Mesothelial cell of epicardium (in vitro differentiated cells): ENCODE measurements around the gene TMEM140. TPM values are rescaled to one million over a fixed set of nuclear protein-coding genes. Genes with fewer than 3 reads are reported as not detected.
A peak's percentile ranks its signal among the peaks of the same experiment; 100 is the strongest.

Experiments
- DNase-seq, 2 experiments: peaks; one replicate each; pipeline ENCODE4 v3.0.0; 2021; ENCODE audit warnings: low spot score in 2 of 2; ENCODE audit not compliant: unreplicated experiment in 2 of 2
- H3K27ac Mint-ChIP-seq: 2 replicates; pipeline ENCODE4 v1.8.0; 2021; ENCODE audit warnings: mixed read lengths
- H3K27me3 Mint-ChIP-seq: 2 replicates; pipeline ENCODE4 v1.8.0; 2021; ENCODE audit warnings: low read depth, mixed read lengths
- H3K36me3 Mint-ChIP-seq: 2 replicates; pipeline ENCODE4 v1.8.0; 2021; ENCODE audit warnings: mixed read lengths
- H3K4me1 Mint-ChIP-seq: 2 replicates; pipeline ENCODE4 v1.8.0; 2021; ENCODE audit warnings: mixed read lengths
- H3K4me3 Mint-ChIP-seq: 2 replicates; pipeline ENCODE4 v1.8.0; 2021; ENCODE audit warnings: mild to moderate bottlenecking, moderate library complexity, mixed read lengths
- H3K9me3 Mint-ChIP-seq: 2 replicates; pipeline ENCODE4 v1.8.0; 2021; ENCODE audit warnings: mixed read lengths
- total RNA-seq: library from RNA; stranded (reverse); gene quantifications from 3 replicates; pipeline ENCODE4 v1.2.1, GENCODE V29; 2021
- TF ChIP-seq, protein P1 (sequence below): fragments of 200-600 bp; sonication (generic); IDR thresholded peaks from one replicate; pipeline ENCODE4 v1.5.0; 2021; ENCODE audit warnings: antibody characterized with exemption; ENCODE audit not compliant: unreplicated experiment

Gene TMEM140
- total RNA-seq, 1 donor from 2014 or later, result 0.40 TPM

DNA sequence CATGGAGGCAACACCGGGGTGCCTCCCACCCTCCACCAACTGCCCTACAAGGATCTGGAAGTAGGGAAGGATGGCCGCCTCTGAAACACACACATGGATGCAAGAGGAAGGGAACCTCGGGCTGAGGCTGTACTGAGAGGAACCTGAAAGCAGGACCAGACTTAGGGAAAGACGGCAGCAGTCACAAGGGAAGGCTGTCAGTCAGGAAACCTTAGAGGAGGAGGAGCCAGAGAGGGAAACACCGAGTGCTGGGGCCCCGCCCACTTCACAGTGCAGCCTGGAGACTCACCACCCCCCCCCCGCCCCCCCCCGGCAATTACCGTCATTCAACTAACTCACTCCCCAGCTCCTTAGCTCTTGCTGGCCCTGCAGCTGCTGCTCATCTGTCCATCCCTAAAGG, 20.1 kb downstream of the TMEM140 start:
- H3K9me3 Mint-ChIP-seq, result peaks cover under 1% of the 10 kb centered on the region
- TF ChIP-seq, protein P1, sequence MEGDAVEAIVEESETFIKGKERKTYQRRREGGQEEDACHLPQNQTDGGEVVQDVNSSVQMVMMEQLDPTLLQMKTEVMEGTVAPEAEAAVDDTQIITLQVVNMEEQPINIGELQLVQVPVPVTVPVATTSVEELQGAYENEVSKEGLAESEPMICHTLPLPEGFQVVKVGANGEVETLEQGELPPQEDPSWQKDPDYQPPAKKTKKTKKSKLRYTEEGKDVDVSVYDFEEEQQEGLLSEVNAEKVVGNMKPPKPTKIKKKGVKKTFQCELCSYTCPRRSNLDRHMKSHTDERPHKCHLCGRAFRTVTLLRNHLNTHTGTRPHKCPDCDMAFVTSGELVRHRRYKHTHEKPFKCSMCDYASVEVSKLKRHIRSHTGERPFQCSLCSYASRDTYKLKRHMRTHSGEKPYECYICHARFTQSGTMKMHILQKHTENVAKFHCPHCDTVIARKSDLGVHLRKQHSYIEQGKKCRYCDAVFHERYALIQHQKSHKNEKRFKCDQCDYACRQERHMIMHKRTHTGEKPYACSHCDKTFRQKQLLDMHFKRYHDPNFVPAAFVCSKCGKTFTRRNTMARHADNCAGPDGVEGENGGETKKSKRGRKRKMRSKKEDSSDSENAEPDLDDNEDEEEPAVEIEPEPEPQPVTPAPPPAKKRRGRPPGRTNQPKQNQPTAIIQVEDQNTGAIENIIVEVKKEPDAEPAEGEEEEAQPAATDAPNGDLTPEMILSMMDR, result no peak
- no peak overlapping the region for H3K27ac Mint-ChIP-seq
- DNase-seq, result no peak
- H3K4me1 Mint-ChIP-seq, result peaks cover 40% of the 10 kb centered on the region
- peak overlapping the region; percentile 24 for H3K4me3 Mint-ChIP-seq
- no peaks in the 10 kb centered on the region for H3K27me3 Mint-ChIP-seq
- peaks cover 27% of the 10 kb centered on the region for H3K36me3 Mint-ChIP-seq

DNA sequence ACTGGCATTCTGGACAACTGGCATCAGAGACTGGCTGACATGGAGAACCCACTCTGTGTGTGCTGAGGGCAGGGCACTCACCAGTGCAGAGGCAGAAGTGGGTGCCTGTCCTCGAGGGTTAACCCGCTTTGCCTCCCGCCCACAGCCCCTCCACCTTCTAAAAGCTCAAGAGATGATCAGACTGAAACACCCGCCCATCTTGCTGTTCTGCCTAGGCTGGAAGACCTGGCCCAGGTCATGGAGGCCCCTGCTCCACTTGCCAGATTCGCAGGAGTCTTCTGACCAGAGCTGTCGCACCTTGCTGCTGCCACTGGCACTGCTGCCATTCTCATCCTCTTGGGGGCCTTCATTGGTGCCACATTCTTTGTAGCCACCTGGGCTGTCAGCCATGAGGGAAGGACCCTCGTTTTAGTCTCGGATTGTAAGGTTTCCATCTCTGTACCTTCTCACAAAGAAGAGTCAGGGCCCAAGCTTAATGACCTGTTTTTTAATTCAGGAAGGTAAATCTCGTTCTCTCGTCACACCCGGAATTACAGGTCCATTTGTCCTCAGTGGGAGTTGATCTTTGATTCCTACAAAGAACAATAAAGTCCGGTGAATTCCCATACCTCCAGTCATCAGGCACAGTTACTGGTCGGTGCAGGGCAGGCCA, 20.7 kb downstream of the TMEM140 start:
- peak in 1 of 2 experiments; percentile 24 for DNase-seq
- H3K27ac Mint-ChIP-seq, result no peak overlapping the region
- H3K9me3 Mint-ChIP-seq, result no peaks in the 10 kb centered on the region
- peaks cover 40% of the 10 kb centered on the region for H3K4me1 Mint-ChIP-seq
- no peaks in the 10 kb centered on the region for H3K27me3 Mint-ChIP-seq
- H3K36me3 Mint-ChIP-seq, result peaks cover 26% of the 10 kb centered on the region
- H3K4me3 Mint-ChIP-seq, result peak overlapping the region; percentile 90
- TF ChIP-seq, protein P1, result no peak

DNA sequence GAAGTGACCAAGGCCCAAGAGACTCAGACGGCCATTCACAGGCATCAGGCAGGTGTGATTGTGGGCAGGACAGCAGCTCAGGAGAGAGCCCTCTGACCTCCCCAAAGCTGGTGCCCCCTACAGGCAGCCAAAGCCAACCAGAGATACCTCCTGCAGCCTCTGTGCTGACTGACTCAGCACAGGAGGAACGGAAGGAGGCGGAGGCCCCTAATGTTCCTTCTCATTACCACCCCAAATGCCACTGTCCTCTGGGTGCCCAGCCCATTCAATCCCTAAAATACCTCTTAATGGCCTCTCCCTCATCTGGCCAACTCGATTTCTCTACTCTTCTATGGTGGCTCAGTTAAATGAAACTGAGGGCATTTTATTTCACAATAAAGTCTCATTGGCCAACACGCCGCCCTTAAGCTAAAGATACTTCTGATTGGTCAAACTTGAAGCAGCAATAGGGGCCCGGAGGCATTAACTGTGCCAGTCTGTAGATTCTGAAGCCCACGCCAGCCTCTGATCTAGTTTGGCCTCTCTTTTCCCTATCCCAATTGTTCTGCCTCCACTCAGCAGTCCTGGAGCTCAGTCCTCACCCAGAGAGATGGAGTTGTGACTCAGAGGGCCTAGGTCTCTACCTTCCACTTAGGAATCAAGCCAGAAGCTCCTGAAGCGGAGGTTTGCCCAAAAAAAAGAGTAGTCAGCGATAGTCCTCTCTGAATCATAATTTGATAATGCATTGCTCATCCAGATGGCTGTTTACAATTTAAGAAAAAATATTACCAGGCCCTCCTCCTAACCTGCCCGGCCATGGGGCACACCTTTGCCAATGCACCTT, 21.5 kb downstream of the TMEM140 start:
- Mint-ChIP-seq H3K27ac (peak overlapping the region; percentile 95), H3K27me3 (no peaks in the 10 kb centered on the region), H3K9me3 (no peaks in the 10 kb centered on the region), H3K4me1 (peaks cover 40% of the 10 kb centered on the region), H3K36me3 (peaks cover 20% of the 10 kb centered on the region), H3K4me3 (peak overlapping the region; percentile 90)
- DNase-seq, result peak in 1 of 2 experiments; percentile 35
- TF ChIP-seq, protein P1, result no peak

DNA sequence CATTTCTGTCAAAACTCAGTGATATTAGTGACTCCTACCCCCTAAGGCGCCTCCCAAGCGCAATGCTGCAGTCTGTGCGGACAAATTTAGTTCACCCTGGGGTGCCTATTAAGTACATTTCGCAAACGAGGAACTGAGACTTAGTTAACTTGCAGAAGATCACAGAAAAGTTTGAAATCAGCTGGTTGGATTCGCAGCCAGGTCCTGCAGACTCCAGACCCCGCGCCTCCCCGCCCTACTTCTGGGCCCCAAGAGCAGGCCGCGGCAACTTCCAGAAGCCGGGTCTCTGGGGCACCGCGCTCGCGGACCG, 22.0 kb downstream of the TMEM140 start:
- no peaks in the 10 kb centered on the region for H3K9me3 Mint-ChIP-seq
- peak overlapping the region; percentile 95 for H3K27ac Mint-ChIP-seq
- H3K27me3 Mint-ChIP-seq, result no peaks in the 10 kb centered on the region
- peak overlapping the region; percentile 90 for H3K4me3 Mint-ChIP-seq
- DNase-seq, result no peak
- peaks cover 19% of the 10 kb centered on the region for H3K36me3 Mint-ChIP-seq
- peaks cover 40% of the 10 kb centered on the region for H3K4me1 Mint-ChIP-seq
- TF ChIP-seq, protein P1, result no peak

DNA sequence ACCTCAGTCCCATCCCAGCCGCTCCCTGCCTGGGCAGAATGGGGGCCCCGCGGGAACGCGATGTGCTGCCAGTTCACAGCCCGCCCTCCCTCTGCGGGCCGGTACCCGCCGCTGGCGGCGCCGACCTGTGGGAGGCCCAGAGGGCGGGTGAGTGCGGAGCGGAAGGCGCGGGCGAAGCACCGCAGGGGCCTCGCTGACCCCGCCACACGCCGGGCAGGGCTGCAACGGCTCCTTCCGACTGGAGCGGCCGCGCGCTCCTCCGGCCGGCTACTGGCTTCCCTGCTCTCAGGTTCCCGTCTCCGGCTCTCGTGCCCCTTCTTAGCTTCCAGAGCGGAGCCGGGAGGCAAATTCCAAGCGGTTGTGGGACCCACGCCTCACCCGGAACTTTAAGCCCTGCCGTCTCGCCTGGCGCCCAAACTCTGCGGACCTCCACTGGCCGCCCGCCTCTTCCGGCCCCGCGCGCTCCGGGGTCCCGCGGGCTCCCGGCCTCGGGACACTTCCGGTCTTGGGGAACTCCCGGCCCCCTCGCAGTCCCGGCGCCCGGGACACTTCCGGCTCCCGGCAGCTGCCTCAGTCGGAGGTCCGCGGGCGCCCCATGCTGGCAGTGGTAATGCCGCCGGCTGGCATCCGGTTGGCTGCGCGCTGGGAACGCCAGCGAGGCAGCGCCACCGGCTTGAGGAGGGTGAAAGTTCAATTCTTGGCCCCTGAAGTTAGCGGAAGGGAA, 22.6 kb downstream of the TMEM140 start, which contains the start of gene CYREN:
Gene CYREN (minus strand): TSS at position 434 of the 724 bp plus-strand sequence. CDS start 1,785 bp downstream, outside the sequence.
- H3K36me3 Mint-ChIP-seq, result peaks cover 17% of the 10 kb centered on the region
- peak; percentile 82 to 86 for DNase-seq

More for the DNA sequence above, 22.6 kb downstream of the TMEM140 start, which contains the start of gene CYREN:
- H3K4me3 Mint-ChIP-seq, result peak within 1 kb of the TSS; percentile 90
- TF ChIP-seq, protein P1, result peak; percentile 48
- no peaks in the 10 kb centered on the region for H3K27me3 Mint-ChIP-seq
- H3K9me3 Mint-ChIP-seq, result no peaks in the 10 kb centered on the region
- peak within 1 kb of the TSS; percentile 99 for H3K27ac Mint-ChIP-seq
- peaks cover 40% of the 10 kb centered on the region for H3K4me1 Mint-ChIP-seq
